GM12874 (cell line): ENCODE measurements around the gene APBA1.

Source experiments
- CTCF ChIP-seq: IDR thresholded peaks from 2 replicates; pipeline ENCODE4 v1.5.1; 2011; ENCODE audit warnings: low read depth, mild to moderate bottlenecking, control low read depth, low read length, moderate library complexity; ENCODE audit not compliant: insufficient read depth

The APBA1 gene

DNA sequence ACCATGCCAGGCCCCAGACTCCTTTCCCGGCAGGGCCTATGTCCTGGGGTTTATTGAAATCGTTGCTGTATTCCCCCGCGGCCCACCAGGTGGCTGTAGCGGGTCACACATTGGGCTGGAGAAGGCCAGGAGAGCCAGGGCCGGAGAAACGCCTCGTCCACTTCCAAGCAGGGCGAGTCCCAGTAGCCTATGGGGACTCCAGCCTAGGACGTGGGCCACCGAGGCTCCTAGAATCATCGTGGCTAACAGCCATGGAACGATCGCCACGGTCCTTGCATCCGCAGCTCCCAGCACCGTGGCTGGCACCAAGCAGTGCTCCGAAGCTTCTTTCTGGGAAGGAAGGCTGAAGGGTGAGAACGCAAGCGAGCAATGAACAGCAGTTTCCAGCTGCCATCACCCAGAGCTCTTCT is 259.4 kb downstream of the APBA1 start:
- TF ChIP-seq CTCF, result peak; percentile 17; the same call in 1 of the 2 replicates

- TF ChIP-seq CTCF, result no peak
Measured at GRCh38 chr9:69411931-69412740, 260.0 kb downstream of the APBA1 start.

- no peak for TF ChIP-seq CTCF
Measured at GRCh38 chr9:69411246-69411645, 260.9 kb downstream of the APBA1 start.

GRCh38 chr9:69400470-69400869 is 271.7 kb downstream of the APBA1 start:
- no peak for TF ChIP-seq CTCF

DNA sequence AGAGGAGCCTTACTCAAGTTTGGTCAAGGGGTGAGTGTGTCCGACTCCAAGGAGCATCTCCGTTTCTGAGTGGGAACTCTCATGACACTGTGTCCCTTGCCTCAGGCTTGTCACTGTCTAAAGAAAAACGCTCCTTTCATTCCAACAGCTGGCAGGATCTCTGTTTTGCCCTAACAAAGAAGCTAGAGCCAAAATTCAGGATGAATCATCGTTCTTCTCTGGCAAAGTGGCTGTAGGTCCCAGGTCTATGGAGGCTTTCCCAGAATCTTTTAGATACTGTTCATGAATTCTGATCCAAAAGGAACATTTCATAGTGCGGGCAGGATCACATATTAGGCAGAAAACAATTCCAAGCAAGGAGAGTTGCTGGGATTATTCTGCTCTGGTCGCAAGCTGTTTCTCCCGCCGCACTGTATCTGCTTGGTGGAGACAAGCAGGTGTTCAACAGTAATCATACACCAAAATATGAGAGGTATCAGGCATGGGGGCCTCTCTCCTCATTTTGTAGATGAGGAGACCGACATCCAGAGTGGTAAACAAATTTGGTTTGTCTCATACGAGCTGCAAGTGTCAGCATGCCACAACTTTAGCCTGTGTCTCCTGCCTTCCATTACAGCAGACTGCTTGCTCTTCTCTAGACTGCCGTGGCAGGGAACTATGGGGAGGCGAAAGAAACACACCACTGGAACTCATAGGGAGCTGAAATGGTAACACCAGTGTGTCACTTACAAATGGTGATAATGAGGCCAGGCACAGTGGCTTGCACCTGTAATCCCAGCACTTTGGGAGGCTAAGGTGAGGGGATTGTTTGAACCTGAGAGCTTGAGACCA is 274.6 kb downstream of the APBA1 start:
- no peak for TF ChIP-seq CTCF

DNA sequence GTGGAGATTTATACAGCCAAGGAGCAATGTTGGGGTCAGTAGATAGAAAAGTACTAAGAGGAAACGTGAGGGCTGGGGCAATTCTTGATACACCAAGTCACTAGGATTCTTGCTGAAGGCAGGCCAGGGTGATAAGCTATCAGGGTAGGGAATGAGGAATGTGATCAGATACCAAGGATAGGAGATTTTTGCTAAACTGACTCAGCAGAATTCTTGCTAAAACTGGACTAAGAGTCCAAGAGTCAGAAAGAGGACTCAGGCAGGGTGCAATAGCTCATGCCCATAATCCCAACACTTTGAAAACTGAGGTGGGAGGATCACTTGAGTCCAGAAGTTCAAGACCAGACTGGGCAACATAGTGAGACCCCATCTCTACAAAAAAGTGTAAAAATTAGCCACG is 275.4 kb downstream of the APBA1 start:
- no peak for TF ChIP-seq CTCF

GRCh38 chr9:69395718-69396117 is 276.5 kb downstream of the APBA1 start:
- TF ChIP-seq CTCF, result no peak
